Measurements from ENCODE around the gene IFI6. TPM values are rescaled to one million over a fixed set of nuclear protein-coding genes. Genes with fewer than 3 reads are reported as not detected.
"Not testable (repeated sequence)": the region's sequence is repeated elsewhere in the genome, so short reads cannot be mapped to it uniquely, and the experiment has no call there.

IFI6 gene
- total RNA-seq, 2 donors from 2014 or later, result 25.7 to 26.4 TPM

- DNase-seq (no peak), ATAC-seq (no peak)
- Mint-ChIP-seq H3K4me3 (no peak overlapping the region), H3K27me3 (no peaks in the 10 kb centered on the region), H3K36me3 (ENCODE audit: low read depth) (no peaks in the 10 kb centered on the region), H3K27ac (no peak overlapping the region), H3K4me1 (peaks cover 16% of the 10 kb centered on the region)
- no peaks in the 10 kb centered on the region for H3K9me3 ChIP-seq (ENCODE audit: control insufficient read depth, low read length, poor library complexity, severe bottlenecking)
These were observed 19.7 kb downstream of the IFI6 start for GRCh38 chr1:27652111-27652864.

GRCh38 chr1:27650539-27651175 is 21.3 kb downstream of the IFI6 start:
- DNase-seq, result no peak
- Mint-ChIP-seq H3K27me3 (no peaks in the 10 kb centered on the region), H3K36me3 (ENCODE audit: low read depth) (no peaks in the 10 kb centered on the region), H3K4me1 (peaks cover 19% of the 10 kb centered on the region), H3K27ac (peak overlapping the region; percentile 86), H3K4me3 (no peak overlapping the region)
- H3K9me3 ChIP-seq (ENCODE audit: control insufficient read depth, low read length, poor library complexity, severe bottlenecking), result no peaks in the 10 kb centered on the region
- no peak for ATAC-seq

DNA sequence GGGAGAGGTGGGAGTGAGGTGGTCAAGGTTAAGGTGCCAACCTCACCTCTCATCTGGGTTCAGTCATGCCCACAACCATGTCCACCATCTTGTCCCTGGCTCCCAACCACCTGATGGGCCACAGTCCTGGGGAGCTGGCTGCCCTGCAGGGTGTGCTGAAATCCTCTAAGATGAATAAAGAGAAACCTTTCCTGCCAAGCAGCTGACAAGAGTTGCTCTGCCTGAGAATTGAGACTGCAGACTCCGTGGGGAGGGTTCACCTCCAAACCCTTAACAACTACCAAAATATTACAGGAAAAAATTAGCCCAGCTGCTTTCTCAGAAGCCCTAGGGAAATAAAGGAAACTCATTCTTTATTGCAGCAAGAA is 21.8 kb downstream of the IFI6 start:
- Mint-ChIP-seq H3K27me3 (no peaks in the 10 kb centered on the region), H3K4me1 (peaks cover 20% of the 10 kb centered on the region), H3K4me3 (no peak overlapping the region), H3K36me3 (ENCODE audit: low read depth) (no peaks in the 10 kb centered on the region), H3K27ac (peak overlapping the region; percentile 86)
- DNase-seq (no peak), ATAC-seq (no peak)
- H3K9me3 ChIP-seq (ENCODE audit: control insufficient read depth, low read length, poor library complexity, severe bottlenecking), result no peaks in the 10 kb centered on the region

GRCh38 chr1:27649306-27649635 is 22.7 kb downstream of the IFI6 start:
- no peaks in the 10 kb centered on the region for H3K9me3 ChIP-seq (ENCODE audit: control insufficient read depth, low read length, poor library complexity, severe bottlenecking)
- H3K27ac Mint-ChIP-seq, result peak overlapping the region; percentile 86
- DNase-seq (no peak), ATAC-seq (no peak)
- no peaks in the 10 kb centered on the region for H3K27me3 Mint-ChIP-seq
- H3K4me1 Mint-ChIP-seq, result peaks cover 19% of the 10 kb centered on the region
- H3K4me3 Mint-ChIP-seq, result no peak overlapping the region
- H3K36me3 Mint-ChIP-seq (ENCODE audit: low read depth), result no peaks in the 10 kb centered on the region

- H3K9me3 ChIP-seq (ENCODE audit: control insufficient read depth, low read length, poor library complexity, severe bottlenecking), result no peaks in the 10 kb centered on the region
- H3K27ac Mint-ChIP-seq, result no peak overlapping the region
- ATAC-seq (no peak), DNase-seq (no peak)
- no peak overlapping the region for H3K4me3 Mint-ChIP-seq
- no peaks in the 10 kb centered on the region for H3K36me3 Mint-ChIP-seq (ENCODE audit: low read depth)
- H3K4me1 Mint-ChIP-seq, result peaks cover 23% of the 10 kb centered on the region
- no peaks in the 10 kb centered on the region for H3K27me3 Mint-ChIP-seq
These were observed 23.2 kb downstream of the IFI6 start for GRCh38 chr1:27648602-27649305.

DNA sequence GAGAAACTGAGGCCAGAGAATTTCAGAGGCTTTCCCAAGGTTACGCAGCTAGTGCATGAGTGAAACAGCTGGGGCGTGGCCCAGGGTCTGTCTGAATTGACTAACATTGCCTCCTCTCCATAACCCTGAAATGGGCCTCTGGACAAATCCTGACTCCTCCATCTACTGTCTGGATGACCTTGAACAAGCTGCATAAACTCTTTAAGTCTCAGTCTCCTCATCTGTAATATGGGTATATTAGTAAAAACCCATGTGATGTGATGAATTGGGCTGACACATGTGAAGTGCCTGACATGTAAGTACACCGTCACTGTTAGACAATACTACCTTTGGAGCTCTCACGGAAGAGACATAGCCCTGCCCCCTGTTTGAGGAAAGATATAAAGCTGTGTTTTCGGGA is 24.7 kb downstream of the IFI6 start:
- no peaks in the 10 kb centered on the region for H3K9me3 ChIP-seq (ENCODE audit: control insufficient read depth, low read length, poor library complexity, severe bottlenecking)
- Mint-ChIP-seq H3K27ac (no peak overlapping the region), H3K27me3 (no peaks in the 10 kb centered on the region), H3K4me3 (no peak overlapping the region), H3K36me3 (ENCODE audit: low read depth) (no peaks in the 10 kb centered on the region), H3K4me1 (peaks cover 24% of the 10 kb centered on the region)
- DNase-seq, result no peak
- no peak for ATAC-seq

- Mint-ChIP-seq H3K27me3 (no peaks in the 10 kb centered on the region), H3K4me1 (peaks cover 24% of the 10 kb centered on the region), H3K36me3 (ENCODE audit: low read depth) (no peaks in the 10 kb centered on the region), H3K27ac (no peak overlapping the region), H3K4me3 (no peak overlapping the region)
- DNase-seq (no peak), ATAC-seq (no peak)
- H3K9me3 ChIP-seq (ENCODE audit: control insufficient read depth, low read length, poor library complexity, severe bottlenecking), result no peaks in the 10 kb centered on the region
These were observed 25.3 kb downstream of the IFI6 start for GRCh38 chr1:27646676-27647075.

DNA sequence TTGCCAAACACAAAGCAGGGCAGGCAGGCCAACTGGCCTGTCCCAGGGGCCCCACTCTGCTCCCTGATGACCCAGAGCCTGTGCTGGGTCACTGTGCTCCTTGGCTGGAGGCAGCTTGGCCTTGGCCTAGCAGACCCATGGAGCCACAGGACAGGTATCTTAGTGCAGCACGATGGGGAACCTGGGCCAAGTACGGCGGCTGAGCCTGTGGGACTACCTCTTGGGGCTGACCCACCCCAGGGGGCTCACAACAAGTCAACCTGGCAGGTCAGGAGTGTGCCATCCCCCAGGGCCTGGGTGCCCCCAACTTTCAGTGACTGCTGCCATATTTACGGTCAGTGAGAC is 26.9 kb downstream of the IFI6 start:
- no peaks in the 10 kb centered on the region for H3K36me3 Mint-ChIP-seq (ENCODE audit: low read depth)
- ATAC-seq (no peak), DNase-seq (no peak)
- H3K4me1 Mint-ChIP-seq, result peaks cover 17% of the 10 kb centered on the region
- no peak overlapping the region for H3K4me3 Mint-ChIP-seq
- no peaks in the 10 kb centered on the region for H3K9me3 ChIP-seq (ENCODE audit: control insufficient read depth, low read length, poor library complexity, severe bottlenecking)
- no peaks in the 10 kb centered on the region for H3K27me3 Mint-ChIP-seq
- peak overlapping the region; percentile 11 for H3K27ac Mint-ChIP-seq

GRCh38 chr1:27644369-27645070 is 27.5 kb downstream of the IFI6 start:
- ATAC-seq (no peak), DNase-seq (no peak)
- H3K36me3 Mint-ChIP-seq (ENCODE audit: low read depth), result no peaks in the 10 kb centered on the region
- H3K27ac Mint-ChIP-seq, result peak overlapping the region; percentile 16
- H3K27me3 Mint-ChIP-seq, result no peaks in the 10 kb centered on the region
- no peaks in the 10 kb centered on the region for H3K9me3 ChIP-seq (ENCODE audit: control insufficient read depth, low read length, poor library complexity, severe bottlenecking)
- H3K4me1 Mint-ChIP-seq, result peaks cover 19% of the 10 kb centered on the region
- H3K4me3 Mint-ChIP-seq, result no peak overlapping the region

- peaks cover 20% of the 10 kb centered on the region for H3K4me1 Mint-ChIP-seq
- peak; percentile 99 for ATAC-seq
- peak overlapping the region; percentile 16 for H3K27ac Mint-ChIP-seq
- H3K36me3 Mint-ChIP-seq (ENCODE audit: low read depth), result no peaks in the 10 kb centered on the region
- no peak overlapping the region for H3K4me3 Mint-ChIP-seq
- H3K27me3 Mint-ChIP-seq, result no peaks in the 10 kb centered on the region
- peak; percentile 49 to 68 (median 55) for DNase-seq
- H3K9me3 ChIP-seq (ENCODE audit: control insufficient read depth, low read length, poor library complexity, severe bottlenecking), result no peaks in the 10 kb centered on the region
These were observed 28.2 kb downstream of the IFI6 start for GRCh38 chr1:27643600-27644368.

DNA sequence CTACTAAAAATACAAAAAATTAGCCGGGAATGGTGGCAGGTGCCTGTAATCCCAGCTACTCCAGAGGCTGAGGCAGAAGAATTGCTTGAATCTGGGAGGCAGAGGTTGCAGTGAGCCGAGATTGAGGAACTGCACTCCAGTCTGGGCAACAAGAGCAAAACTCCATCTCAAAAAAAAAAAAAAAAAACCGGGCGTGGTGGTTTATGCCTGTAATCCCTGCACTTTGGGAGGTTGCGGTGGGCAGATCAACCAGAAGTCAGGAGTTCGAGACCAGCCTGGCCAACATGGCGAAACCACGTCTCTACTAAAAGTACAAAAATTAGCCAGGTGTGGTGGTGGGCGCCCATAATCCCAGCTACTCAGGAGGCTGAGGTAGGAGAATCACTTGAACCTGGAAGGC is 31.5 kb downstream of the IFI6 start:
- not testable (repeated sequence) for DNase-seq; H3K27me3 Mint-ChIP-seq; H3K36me3 Mint-ChIP-seq (ENCODE audit: low read depth); H3K9me3 ChIP-seq (ENCODE audit: control insufficient read depth, low read length, poor library complexity, severe bottlenecking); H3K4me3 Mint-ChIP-seq; ATAC-seq; H3K27ac Mint-ChIP-seq
- H3K4me1 Mint-ChIP-seq, result peaks cover 33% of the 10 kb centered on the region

- no peak overlapping the region for H3K4me3 Mint-ChIP-seq
- no peak for DNase-seq
- H3K9me3 ChIP-seq (ENCODE audit: control insufficient read depth, low read length, poor library complexity, severe bottlenecking), result no peaks in the 10 kb centered on the region
- peaks cover 31% of the 10 kb centered on the region for H3K4me1 Mint-ChIP-seq
- no peaks in the 10 kb centered on the region for H3K36me3 Mint-ChIP-seq (ENCODE audit: low read depth)
- ATAC-seq, result no peak
- peak overlapping the region; percentile 60 for H3K27ac Mint-ChIP-seq
- H3K27me3 Mint-ChIP-seq, result no peaks in the 10 kb centered on the region
These were observed 33.2 kb downstream of the IFI6 start for GRCh38 chr1:27638805-27639204.
